Spinal cord (tissue), 10 donors: ENCODE results near the gene FAIM. TPM values are rescaled to one million over a fixed set of nuclear protein-coding genes. Genes with fewer than 3 reads are reported as not detected.

Experiments
- DNase-seq, 6 donors: peaks; one replicate each; pipeline versions ENCODE4 v3.0.0 to v3.0.0-alpha.2; 2013 to 2015; ENCODE audit warnings: low spot score in 6 of 6, low read depth in 4 of 6
- H3K27ac ChIP-seq: one replicate; pipeline ENCODE4 v1.5.1; 2013; ENCODE audit warnings: low read depth, low read length, control low read depth
- H3K27me3 ChIP-seq: one replicate; pipeline ENCODE4 v1.6.1; 2013; ENCODE audit warnings: low read length; ENCODE audit not compliant: control insufficient read depth, insufficient read depth
- H3K36me3 ChIP-seq: one replicate; pipeline ENCODE4 v1.6.1; 2013; ENCODE audit warnings: low read length; ENCODE audit not compliant: control insufficient read depth, insufficient read depth
- H3K4me1 ChIP-seq: one replicate; pipeline ENCODE4 v1.6.1; 2013; ENCODE audit warnings: low read length; ENCODE audit not compliant: control insufficient read depth, insufficient read depth
- H3K4me3 ChIP-seq: one replicate; pipeline ENCODE4 v1.5.1; 2013; ENCODE audit warnings: low read depth, low read length, control low read depth
- H3K9me3 ChIP-seq: one replicate; pipeline ENCODE4 v1.6.1; 2013; ENCODE audit warnings: low read length; ENCODE audit not compliant: control insufficient read depth, insufficient read depth
- WGBS: methylation state at CpG from one replicate; pipeline ENCODE4 v1.1.5; 2013; ENCODE audit warnings: missing lambda C conversion rate; ENCODE audit not compliant: insufficient coverage; 5-methylcytosine and 5-hydroxymethylcytosine counted together
- polyA plus RNA-seq, 2 donors: library from polyadenylated mRNA; unstranded; fragments of 120-200 nt; gene quantifications; one replicate each; pipeline ENCODE4 v1.2.1, GENCODE V29; 2013; ENCODE audit not compliant: insufficient read length in 2 of 2
- total RNA-seq, 2 donors: library from RNA; depleted of rRNA in 1 of 2; stranded (reverse); fragments of 120-200 nt in 1 of 2; fragments of >200 nt in 1 of 2; gene quantifications; one replicate each; pipeline versions ENCODE4 v1.2.3 to v1.2.4, GENCODE V29; 2013 to 2014
- donor health status: healthy.

Gene FAIM
- total and polyA plus RNA-seq, 4 donors, result 17.4 to 42.1 (median 33.2) TPM

GRCh38 chr3:138578141-138578540 lies 30.4 kb upstream of the FAIM start:
- no peak overlapping the region for H3K4me3 ChIP-seq
- H3K36me3 ChIP-seq, result no peaks in the 10 kb centered on the region
- WGBS, result 100% methylated on average over 1 of the region's 4 CpGs
- peaks cover 7% of the 10 kb centered on the region for H3K9me3 ChIP-seq
- H3K4me1 ChIP-seq, result no peaks in the 10 kb centered on the region
- H3K27me3 ChIP-seq, result no peaks in the 10 kb centered on the region
- H3K27ac ChIP-seq, result no peak overlapping the region
- no peak for DNase-seq

GRCh38 chr3:138578961-138579574 lies 29.5 kb upstream of the FAIM start:
- H3K27ac ChIP-seq, result no peak overlapping the region
- 23% methylated on average over 2 of the region's 6 CpGs for WGBS
- H3K4me3 ChIP-seq, result no peak overlapping the region
- H3K9me3 ChIP-seq, result peaks cover 2% of the 10 kb centered on the region
- no peaks in the 10 kb centered on the region for H3K36me3 ChIP-seq
- H3K27me3 ChIP-seq, result no peaks in the 10 kb centered on the region
- H3K4me1 ChIP-seq, result no peaks in the 10 kb centered on the region
- no peak for DNase-seq

- no peaks in the 10 kb centered on the region for H3K27me3 ChIP-seq
- no peak for DNase-seq
- no CpG with 5 or more reads among the region's 1 CpG for WGBS
- H3K9me3 ChIP-seq, result no peaks in the 10 kb centered on the region
- H3K4me1 ChIP-seq, result no peaks in the 10 kb centered on the region
- H3K4me3 ChIP-seq, result no peak overlapping the region
- H3K27ac ChIP-seq, result no peak overlapping the region
- no peaks in the 10 kb centered on the region for H3K36me3 ChIP-seq
Observed at GRCh38 chr3:138587374-138587773, 21.2 kb upstream of the FAIM start.

- Histone ChIP-seq H3K4me3 (no peak overlapping the region), H3K4me1 (peaks cover 6% of the 10 kb centered on the region), H3K36me3 (no peaks in the 10 kb centered on the region), H3K27ac (no peak overlapping the region), H3K9me3 (no peaks in the 10 kb centered on the region), H3K27me3 (no peaks in the 10 kb centered on the region)
- WGBS, result no CpG with 5 or more reads among the region's 5 CpGs
- no peak for DNase-seq
Observed at GRCh38 chr3:138588445-138588844, 20.1 kb upstream of the FAIM start.

GRCh38 chr3:138591392-138591791 lies 17.2 kb upstream of the FAIM start:
- 80% methylated on average over 1 of the region's 1 CpG for WGBS
- Histone ChIP-seq H3K4me3 (no peak overlapping the region), H3K36me3 (no peaks in the 10 kb centered on the region), H3K27ac (no peak overlapping the region), H3K27me3 (no peaks in the 10 kb centered on the region), H3K9me3 (no peaks in the 10 kb centered on the region), H3K4me1 (peaks cover 6% of the 10 kb centered on the region)
- no peak for DNase-seq

- DNase-seq, result peak in 2 of 6 donors; percentile 10 to 24
- 0% methylated on average over 7 of the region's 22 CpGs for WGBS
- peak overlapping the region; percentile 96 for H3K27ac ChIP-seq
Observed at GRCh38 chr3:138593488-138594149, 15.0 kb upstream of the FAIM start.

GRCh38 chr3:138594150-138594934 lies 14.2 kb upstream of the FAIM start, which contains the start of gene CEP70:
CEP70 (minus strand) TSS chr3:138594260; CDS start chr3:138572927, 21,333 bp downstream.
- WGBS, result 0% methylated on average over 51 of the region's 52 CpGs

More at GRCh38 chr3:138593488-138594149, 15.0 kb upstream of the FAIM start:
- Histone ChIP-seq H3K36me3 (no peaks in the 10 kb centered on the region), H3K4me1 (peaks cover 6% of the 10 kb centered on the region), H3K9me3 (no peaks in the 10 kb centered on the region), H3K27me3 (no peaks in the 10 kb centered on the region), H3K4me3 (peak overlapping the region; percentile 98)

GRCh38 chr3:138594935-138595610 lies 13.5 kb upstream of the FAIM start:
- no peak for DNase-seq
- no peaks in the 10 kb centered on the region for H3K36me3 ChIP-seq
- WGBS, result 62% methylated on average over 4 of the region's 6 CpGs
- no peaks in the 10 kb centered on the region for H3K27me3 ChIP-seq
- no peaks in the 10 kb centered on the region for H3K9me3 ChIP-seq
- H3K4me1 ChIP-seq, result peaks cover 6% of the 10 kb centered on the region
- peak overlapping the region; percentile 98 for H3K4me3 ChIP-seq
- H3K27ac ChIP-seq, result peak overlapping the region; percentile 96

More at GRCh38 chr3:138594150-138594934, 14.2 kb upstream of the FAIM start, which contains the start of gene CEP70:
- H3K36me3 ChIP-seq, result no peaks in the 10 kb centered on the region
- no peaks in the 10 kb centered on the region for H3K9me3 ChIP-seq
- DNase-seq, result peak; percentile 85 to 98 (median 89)
- H3K27ac ChIP-seq, result peak within 1 kb of the TSS; percentile 96
- peaks cover 6% of the 10 kb centered on the region for H3K4me1 ChIP-seq
- H3K4me3 ChIP-seq, result peak within 1 kb of the TSS; percentile 98
- H3K27me3 ChIP-seq, result no peaks in the 10 kb centered on the region
